GM21717 (cell line): ENCODE measurements around the gene ECT2L.

Experiments
- ATAC-seq: cut with Tn5 transposase; IDR thresholded peaks from one replicate; pipeline ENCODE4 v1.9.1; 2021; ENCODE audit warnings: mild to moderate bottlenecking, moderate library complexity; ENCODE audit not compliant: unreplicated experiment

The ECT2L gene

GRCh38 chr6:138805016-138805765 lies 9.3 kb downstream of the ECT2L start:
- no peak for ATAC-seq

- ATAC-seq, result no peak
Observed at GRCh38 chr6:138806889-138807288, 11.0 kb downstream of the ECT2L start.

GRCh38 chr6:138809677-138810076 lies 13.8 kb downstream of the ECT2L start:
- no peak for ATAC-seq

GRCh38 chr6:138811866-138812265 lies 16.0 kb downstream of the ECT2L start:
- ATAC-seq, result no peak

GRCh38 chr6:138814179-138814834 lies 18.4 kb downstream of the ECT2L start:
- no peak for ATAC-seq

GRCh38 chr6:138815221-138815620 lies 19.3 kb downstream of the ECT2L start:
- no peak for ATAC-seq

- peak; percentile 52 for ATAC-seq
Observed at GRCh38 chr6:138815797-138816528, 20.1 kb downstream of the ECT2L start.

GRCh38 chr6:138817799-138818198 lies 21.9 kb downstream of the ECT2L start:
- ATAC-seq, result no peak

- ATAC-seq, result peak; percentile 80
Observed at GRCh38 chr6:138818496-138819194, 22.8 kb downstream of the ECT2L start.

GRCh38 chr6:138821519-138821918 lies 25.6 kb downstream of the ECT2L start:
- ATAC-seq, result no peak

- no peak for ATAC-seq
Observed at GRCh38 chr6:138824482-138825144, 28.7 kb downstream of the ECT2L start.

GRCh38 chr6:138830248-138830647 lies 34.4 kb downstream of the ECT2L start:
- no peak for ATAC-seq

GRCh38 chr6:138832182-138832581 lies 36.3 kb downstream of the ECT2L start:
- no peak for ATAC-seq

- ATAC-seq, result no peak
Observed at GRCh38 chr6:138833816-138834539, 38.1 kb downstream of the ECT2L start.

GRCh38 chr6:138837246-138837645 lies 41.4 kb downstream of the ECT2L start:
- no peak for ATAC-seq

GRCh38 chr6:138844192-138844591 lies 48.3 kb downstream of the ECT2L start:
- no peak for ATAC-seq

GRCh38 chr6:138847884-138848283 lies 52.0 kb downstream of the ECT2L start:
- ATAC-seq, result no peak

GRCh38 chr6:138848461-138848860 lies 52.6 kb downstream of the ECT2L start:
- ATAC-seq, result no peak

- no peak for ATAC-seq
Observed at GRCh38 chr6:138849791-138850190, 53.9 kb downstream of the ECT2L start.

- no peak for ATAC-seq
Observed at GRCh38 chr6:138856654-138857053, 60.8 kb downstream of the ECT2L start.
